HG02973 (cell line): ENCODE data around the gene PLA2G4A.

Experiments
- ATAC-seq: cut with Tn5 transposase; IDR thresholded peaks from one replicate; pipeline ENCODE4 v1.9.1; 2021; ENCODE audit warnings: moderate library complexity; ENCODE audit not compliant: unreplicated experiment

PLA2G4A gene

GRCh38 chr1:187010571-187011309 is 182.0 kb downstream of the PLA2G4A start:
- ATAC-seq, result no peak

GRCh38 chr1:187013582-187014200 is 184.9 kb downstream of the PLA2G4A start:
- no peak for ATAC-seq

GRCh38 chr1:187018291-187018690 is 189.5 kb downstream of the PLA2G4A start:
- no peak for ATAC-seq

GRCh38 chr1:187027253-187027652 is 198.5 kb downstream of the PLA2G4A start:
- ATAC-seq, result no peak

GRCh38 chr1:187032316-187032981 is 203.7 kb downstream of the PLA2G4A start:
- peak; percentile 55 for ATAC-seq

- peak; percentile 38 for ATAC-seq
Observed at GRCh38 chr1:187032982-187033692, 204.4 kb downstream of the PLA2G4A start.

- ATAC-seq, result no peak
Observed at GRCh38 chr1:187033693-187034390, 205.1 kb downstream of the PLA2G4A start.

GRCh38 chr1:187034501-187034900 is 205.8 kb downstream of the PLA2G4A start:
- ATAC-seq, result no peak

GRCh38 chr1:187037973-187038553 is 209.3 kb downstream of the PLA2G4A start:
- no peak for ATAC-seq
